Adrenal gland (tissue), 12 donors: Measurements from ENCODE around the gene CRY1. TPM values are rescaled to one million over a fixed set of nuclear protein-coding genes. Genes with fewer than 3 reads are reported as not detected.

Experiments
- DNase-seq, 7 donors: peaks; one replicate each; pipeline ENCODE4 v3.0.0-alpha.2; 2019 to 2020
- H3K27ac ChIP-seq, 5 donors: fragments of 200-600 bp; sonication (generic) in 4 of 5; 1 replicate in 3 of 5; 2 replicates in 2 of 5; pipeline versions ENCODE4 v1.5.1 to v1.8.0; 2016 to 2020; ENCODE audit warnings: mild to moderate bottlenecking in 1 of 5
- H3K27me3 ChIP-seq: fragments of 200-600 bp; 2 replicates; pipeline ENCODE4 v1.8.0; 2021
- H3K36me3 ChIP-seq, 2 donors: fragments of 200-600 bp; replicated peaks in 1 of 2; 1 replicate in 1 of 2; 2 replicates in 1 of 2; pipeline versions ENCODE4 v1.5.1 to v1.8.0; 2018 to 2022
- H3K4me1 ChIP-seq, 2 donors: fragments of 200-600 bp; replicated peaks in 1 of 2; 1 replicate in 1 of 2; 2 replicates in 1 of 2; pipeline versions ENCODE4 v1.5.1 to v1.8.0; 2018 to 2021
- H3K4me3 ChIP-seq, 4 donors: fragments of 200-600 bp; sonication (generic) in 3 of 4; one replicate each; pipeline ENCODE4 v1.5.1; 2016 to 2018
- H3K9me3 ChIP-seq, 3 donors: fragments of 200-600 bp; sonication (generic) in 1 of 3; replicated peaks in 1 of 3; 1 replicate in 2 of 3; 2 replicates in 1 of 3; pipeline versions ENCODE4 v1.5.1 to v1.8.0; 2016 to 2021
- CTCF ChIP-seq, 6 experiments: fragments of 450-650 bp in 4 of 6; fragments of 200-600 bp in 2 of 6; sonication (generic) in 1 of 6; IDR thresholded peaks; 1 replicate in 5 of 6; 2 replicates in 1 of 6; pipeline versions ENCODE4 v1.5.1 to v1.8.0; 2016 to 2021; ENCODE audit warnings: antibody characterized with exemption in 6 of 6, mild to moderate bottlenecking in 2 of 6, moderate library complexity in 1 of 6
- POLR2A ChIP-seq, 2 donors: fragments of 450-650 bp; IDR thresholded peaks; one replicate each; pipeline ENCODE4 v1.6.1; 2017; ENCODE audit warnings: antibody characterized with exemption in 2 of 2, mild to moderate bottlenecking in 2 of 2, moderate library complexity in 1 of 2
- WGBS, 4 donors: extraction: QIAGEN DNeasy Blood & Tissue Kit in 2 of 4; methylation state at CpG; one replicate each; pipeline versions ENCODE4 v1.1.5 to v1.1.7; 2013 to 2017; 5-methylcytosine and 5-hydroxymethylcytosine counted together
- intact Hi-C, 2 donors: fragments of 100-400 bp; cut with DNase I; formaldehyde crosslinking; loops; one replicate each; pipeline versions ENCODE4 v1.14.1 to v1.15.0; 2022 to 2023
- polyA plus RNA-seq, 3 donors: library from polyadenylated mRNA; stranded (reverse); fragments of 200-250 nt in 2 of 3; fragments of 350-450 nt in 1 of 3; fragmentation: Illumina TruSeq in 1 of 3; extraction: RNeasy Lipid Tissue Mini Kit (QIAGEN cat#74804) in 1 of 3; gene quantifications; one replicate each; pipeline ENCODE4 v1.2.3, GENCODE V29; 2013 to 2014
- total RNA-seq, 9 donors: library from RNA; depleted of rRNA in 4 of 9; stranded (reverse); fragments of >200 nt in 4 of 9; fragments of 120-200 nt in 1 of 9; fragmentation: NEBNext Ultra II Directional in 1 of 9; extraction: Animal tissue kit (Norgen Biotek cat#: 25700) in 1 of 9; gene quantifications; one replicate each; pipeline versions ENCODE4 v1.1.0 to v1.2.4, GENCODE V29; 2013 to 2023
- donor health status: healthy with polysubstance abuse.
- donor health status: Bipolar disorder and iron deficiency.
- donor health status: DM: yes; HTN: yes; CAD: no.
- donor health status: DM: no; HTN: no; CAD: no.
- donor health status: DM: no; HTN: no; CAD: no.
- donor health status: DM: yes; HTN: yes; CAD: no.

The CRY1 gene
- total and polyA plus RNA-seq, 12 donors = 4.7 to 51.5 (median 11.6) TPM

GRCh38 chr12:107118624-107119023 lies 25.3 kb upstream of the CRY1 start:
- H3K27ac ChIP-seq = no peak overlapping the region
- no peak for DNase-seq
- WGBS, 4 donors = 88 to 97% (median 91%) methylated on average over 3 to 4 of the region's 4 CpGs
- no peak overlapping the region for H3K4me3 ChIP-seq
- H3K4me1 ChIP-seq = no peaks in the 10 kb centered on the region
- H3K36me3 ChIP-seq = no peaks in the 10 kb centered on the region
- H3K9me3 ChIP-seq = no peaks in the 10 kb centered on the region
- intact Hi-C loops = no loop called here
- H3K27me3 ChIP-seq = peaks cover 13% of the 10 kb centered on the region
- TF ChIP-seq POLR2A (IDR thresholded peaks at IDR 0.05) (no peak), CTCF (IDR thresholded peaks at IDR 0.05) (no peak)

- no peak overlapping the region for H3K4me3 ChIP-seq
- no peak overlapping the region for H3K27ac ChIP-seq
- TF ChIP-seq POLR2A (IDR thresholded peaks at IDR 0.05) (no peak), CTCF (IDR thresholded peaks at IDR 0.05) (no peak)
- no peaks in the 10 kb centered on the region for H3K9me3 ChIP-seq
- intact Hi-C loops = no loop called here
- H3K36me3 ChIP-seq = no peaks in the 10 kb centered on the region
- no peak for DNase-seq
- H3K4me1 ChIP-seq = no peaks in the 10 kb centered on the region
- WGBS, 4 donors = 83 to 95% (median 90%) methylated on average over 2 of the region's 2 CpGs
- no peaks in the 10 kb centered on the region for H3K27me3 ChIP-seq
Measured at GRCh38 chr12:107115119-107115518, 21.8 kb upstream of the CRY1 start.

- Histone ChIP-seq H3K4me3 (no peak overlapping the region), H3K27me3 (no peaks in the 10 kb centered on the region), H3K4me1 (no peaks in the 10 kb centered on the region), H3K36me3 (no peaks in the 10 kb centered on the region), H3K9me3 (no peaks in the 10 kb centered on the region), H3K27ac (no peak overlapping the region)
- DNase-seq = no peak
- intact Hi-C loops = no loop called here
- no peak for TF ChIP-seq POLR2A (IDR thresholded peaks at IDR 0.05)
- TF ChIP-seq CTCF (IDR thresholded peaks at IDR 0.05) = no peak
Measured at GRCh38 chr12:107111314-107111713, 18.0 kb upstream of the CRY1 start.

- DNase-seq = no peak
- intact Hi-C loops = no loop called here
- H3K36me3 ChIP-seq = no peaks in the 10 kb centered on the region
- H3K4me3 ChIP-seq = no peak overlapping the region
- TF ChIP-seq POLR2A (IDR thresholded peaks at IDR 0.05) (no peak), CTCF (IDR thresholded peaks at IDR 0.05) (no peak)
- no peak overlapping the region for H3K27ac ChIP-seq
- no peaks in the 10 kb centered on the region for H3K9me3 ChIP-seq
- no peaks in the 10 kb centered on the region for H3K27me3 ChIP-seq
- 68 to 75% (median 72%) methylated on average over 12 of the region's 12 CpGs for WGBS, 4 donors
- no peaks in the 10 kb centered on the region for H3K4me1 ChIP-seq
Measured at GRCh38 chr12:107109726-107110719, 16.7 kb upstream of the CRY1 start.
